ENCODE data around the gene KCNJ12.
"Not testable (repeated sequence)": the region's sequence is repeated elsewhere in the genome, so short reads cannot be mapped to it uniquely, and the experiment has no call there.

- not testable (repeated sequence) for TF ChIP-seq JUNB (IDR thresholded peaks at IDR 0.05; ENCODE audit: unreplicated experiment); CTCF (conservative IDR thresholded peaks at IDR 0.05; ENCODE audit: low read depth in 2 of 2); POLR2AphosphoS5 (IDR thresholded peaks at IDR 0.05; ENCODE audit: low read depth); EZH2 (IDR thresholded peaks at IDR 0.05; ENCODE audit: low read depth, unreplicated experiment); STAT1 (IDR thresholded peaks at IDR 0.05; ENCODE audit: unreplicated experiment); ZNF114 (CRISPR knock-in tag; IDR thresholded peaks at IDR 0.05); EZH2phosphoT487 (IDR thresholded peaks at IDR 0.05; ENCODE audit: unreplicated experiment); NANOG (IDR thresholded peaks at IDR 0.05; ENCODE audit: borderline replicate concordance)
- TF ChIP-seq, protein P1, sequence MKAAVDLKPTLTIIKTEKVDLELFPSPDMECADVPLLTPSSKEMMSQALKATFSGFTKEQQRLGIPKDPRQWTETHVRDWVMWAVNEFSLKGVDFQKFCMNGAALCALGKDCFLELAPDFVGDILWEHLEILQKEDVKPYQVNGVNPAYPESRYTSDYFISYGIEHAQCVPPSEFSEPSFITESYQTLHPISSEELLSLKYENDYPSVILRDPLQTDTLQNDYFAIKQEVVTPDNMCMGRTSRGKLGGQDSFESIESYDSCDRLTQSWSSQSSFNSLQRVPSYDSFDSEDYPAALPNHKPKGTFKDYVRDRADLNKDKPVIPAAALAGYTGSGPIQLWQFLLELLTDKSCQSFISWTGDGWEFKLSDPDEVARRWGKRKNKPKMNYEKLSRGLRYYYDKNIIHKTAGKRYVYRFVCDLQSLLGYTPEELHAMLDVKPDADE (IDR thresholded peaks at IDR 0.05), result not testable (repeated sequence)
- TF ChIP-seq, protein P2, sequence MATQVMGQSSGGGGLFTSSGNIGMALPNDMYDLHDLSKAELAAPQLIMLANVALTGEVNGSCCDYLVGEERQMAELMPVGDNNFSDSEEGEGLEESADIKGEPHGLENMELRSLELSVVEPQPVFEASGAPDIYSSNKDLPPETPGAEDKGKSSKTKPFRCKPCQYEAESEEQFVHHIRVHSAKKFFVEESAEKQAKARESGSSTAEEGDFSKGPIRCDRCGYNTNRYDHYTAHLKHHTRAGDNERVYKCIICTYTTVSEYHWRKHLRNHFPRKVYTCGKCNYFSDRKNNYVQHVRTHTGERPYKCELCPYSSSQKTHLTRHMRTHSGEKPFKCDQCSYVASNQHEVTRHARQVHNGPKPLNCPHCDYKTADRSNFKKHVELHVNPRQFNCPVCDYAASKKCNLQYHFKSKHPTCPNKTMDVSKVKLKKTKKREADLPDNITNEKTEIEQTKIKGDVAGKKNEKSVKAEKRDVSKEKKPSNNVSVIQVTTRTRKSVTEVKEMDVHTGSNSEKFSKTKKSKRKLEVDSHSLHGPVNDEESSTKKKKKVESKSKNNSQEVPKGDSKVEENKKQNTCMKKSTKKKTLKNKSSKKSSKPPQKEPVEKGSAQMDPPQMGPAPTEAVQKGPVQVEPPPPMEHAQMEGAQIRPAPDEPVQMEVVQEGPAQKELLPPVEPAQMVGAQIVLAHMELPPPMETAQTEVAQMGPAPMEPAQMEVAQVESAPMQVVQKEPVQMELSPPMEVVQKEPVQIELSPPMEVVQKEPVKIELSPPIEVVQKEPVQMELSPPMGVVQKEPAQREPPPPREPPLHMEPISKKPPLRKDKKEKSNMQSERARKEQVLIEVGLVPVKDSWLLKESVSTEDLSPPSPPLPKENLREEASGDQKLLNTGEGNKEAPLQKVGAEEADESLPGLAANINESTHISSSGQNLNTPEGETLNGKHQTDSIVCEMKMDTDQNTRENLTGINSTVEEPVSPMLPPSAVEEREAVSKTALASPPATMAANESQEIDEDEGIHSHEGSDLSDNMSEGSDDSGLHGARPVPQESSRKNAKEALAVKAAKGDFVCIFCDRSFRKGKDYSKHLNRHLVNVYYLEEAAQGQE (IDR thresholded peaks at IDR 0.05; ENCODE audit: unreplicated experiment), result not testable (repeated sequence)
Observed at GRCh38 chr17:21340407-21340806, 35.8 kb upstream of the KCNJ12 start.

All from GM23338 (cell line).